ENCODE measurements around the gene EFNA4.

Gene EFNA4

DNA sequence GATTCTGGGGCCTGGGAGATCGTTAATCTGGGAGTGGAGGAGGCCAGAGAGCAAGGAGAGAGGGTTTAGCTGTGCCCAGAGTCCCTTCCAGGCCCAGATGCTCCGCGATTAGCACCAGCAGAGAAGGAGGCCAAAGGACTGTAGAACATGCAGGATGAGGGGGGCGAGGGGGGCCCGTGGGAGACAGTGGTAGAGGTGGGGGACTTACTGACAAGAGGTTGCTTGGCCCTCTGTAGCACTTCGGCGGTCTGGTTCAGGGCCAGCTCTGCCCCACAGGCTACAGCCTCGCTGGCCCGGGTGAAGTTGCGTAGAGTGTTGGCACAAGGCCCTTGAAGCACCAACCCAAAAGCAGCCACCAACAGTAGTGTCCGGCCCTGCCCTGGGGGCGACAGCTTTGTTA is 30.7 kb upstream of the EFNA4 start:
- TF ChIP-seq TAF1 (IDR thresholded peaks at IDR 0.05; ENCODE audit: borderline replicate concordance, insufficient read depth, low read length) (no peak), POLR2AphosphoS5 (IDR thresholded peaks at IDR 0.05; ENCODE audit: low read depth, low read length) (no peak), SIN3A (IDR thresholded peaks at IDR 0.05; ENCODE audit: borderline replicate concordance, insufficient read depth, low read length) (no peak), FOXP2 (optimal IDR thresholded peaks at IDR 0.05; ENCODE audit: borderline replicate concordance, extremely low read depth, extremely low read length, insufficient read depth) (no peak), REST (IDR thresholded peaks at IDR 0.05; ENCODE audit: insufficient read depth in 1 of 2, low read depth in 2 of 2, low read length in 2 of 2) (no peak)

- TF ChIP-seq REST (IDR thresholded peaks at IDR 0.05; ENCODE audit: insufficient read depth in 1 of 2, low read depth in 2 of 2, low read length in 2 of 2), result no peak
- TF ChIP-seq POLR2AphosphoS5 (IDR thresholded peaks at IDR 0.05; ENCODE audit: low read depth, low read length), result no peak
- no peak for TF ChIP-seq TAF1 (IDR thresholded peaks at IDR 0.05; ENCODE audit: borderline replicate concordance, insufficient read depth, low read length)
- no peak for TF ChIP-seq SIN3A (IDR thresholded peaks at IDR 0.05; ENCODE audit: borderline replicate concordance, insufficient read depth, low read length)
- TF ChIP-seq FOXP2 (optimal IDR thresholded peaks at IDR 0.05; ENCODE audit: borderline replicate concordance, extremely low read depth, extremely low read length, insufficient read depth), result no peak
These were observed 30.0 kb upstream of the EFNA4 start, which contains the start of the genes DCST1 and DCST2 for GRCh38 chr1:155033524-155033923. TSS of gene DCST1 (plus strand) at chr1:155033824. CDS start at chr1:155034037, 213 bp downstream. TSS of gene DCST2 (minus strand) at chr1:155033781. CDS start at chr1:155033701, 80 bp downstream.

- TF ChIP-seq TAF1 (IDR thresholded peaks at IDR 0.05; ENCODE audit: borderline replicate concordance, insufficient read depth, low read length), result no peak
- no peak for TF ChIP-seq REST (IDR thresholded peaks at IDR 0.05; ENCODE audit: insufficient read depth in 1 of 2, low read depth in 2 of 2, low read length in 2 of 2)
- TF ChIP-seq SIN3A (IDR thresholded peaks at IDR 0.05; ENCODE audit: borderline replicate concordance, insufficient read depth, low read length), result no peak
- no peak for TF ChIP-seq POLR2AphosphoS5 (IDR thresholded peaks at IDR 0.05; ENCODE audit: low read depth, low read length)
- TF ChIP-seq FOXP2 (optimal IDR thresholded peaks at IDR 0.05; ENCODE audit: borderline replicate concordance, extremely low read depth, extremely low read length, insufficient read depth), result no peak
These were observed 29.0 kb upstream of the EFNA4 start for GRCh38 chr1:155034318-155035208.

GRCh38 chr1:155035936-155036335 is 27.6 kb upstream of the EFNA4 start:
- no peak for TF ChIP-seq TAF1 (IDR thresholded peaks at IDR 0.05; ENCODE audit: borderline replicate concordance, insufficient read depth, low read length)
- TF ChIP-seq SIN3A (IDR thresholded peaks at IDR 0.05; ENCODE audit: borderline replicate concordance, insufficient read depth, low read length), result no peak
- TF ChIP-seq POLR2AphosphoS5 (IDR thresholded peaks at IDR 0.05; ENCODE audit: low read depth, low read length), result no peak
- TF ChIP-seq REST (IDR thresholded peaks at IDR 0.05; ENCODE audit: insufficient read depth in 1 of 2, low read depth in 2 of 2, low read length in 2 of 2), result no peak
- TF ChIP-seq FOXP2 (optimal IDR thresholded peaks at IDR 0.05; ENCODE audit: borderline replicate concordance, extremely low read depth, extremely low read length, insufficient read depth), result no peak

All from PFSK-1 (cell line).